ENCODE results near the gene RGMA. TPM values are rescaled to one million over a fixed set of nuclear protein-coding genes. Genes with fewer than 3 reads are reported as not detected.
"Not testable (repeated sequence)": the region's sequence is repeated elsewhere in the genome, so short reads cannot be mapped to it uniquely, and the experiment has no call there.

RGMA gene
- total RNA-seq, 1 experiment from 2014 or later = 0.42 TPM

DNA sequence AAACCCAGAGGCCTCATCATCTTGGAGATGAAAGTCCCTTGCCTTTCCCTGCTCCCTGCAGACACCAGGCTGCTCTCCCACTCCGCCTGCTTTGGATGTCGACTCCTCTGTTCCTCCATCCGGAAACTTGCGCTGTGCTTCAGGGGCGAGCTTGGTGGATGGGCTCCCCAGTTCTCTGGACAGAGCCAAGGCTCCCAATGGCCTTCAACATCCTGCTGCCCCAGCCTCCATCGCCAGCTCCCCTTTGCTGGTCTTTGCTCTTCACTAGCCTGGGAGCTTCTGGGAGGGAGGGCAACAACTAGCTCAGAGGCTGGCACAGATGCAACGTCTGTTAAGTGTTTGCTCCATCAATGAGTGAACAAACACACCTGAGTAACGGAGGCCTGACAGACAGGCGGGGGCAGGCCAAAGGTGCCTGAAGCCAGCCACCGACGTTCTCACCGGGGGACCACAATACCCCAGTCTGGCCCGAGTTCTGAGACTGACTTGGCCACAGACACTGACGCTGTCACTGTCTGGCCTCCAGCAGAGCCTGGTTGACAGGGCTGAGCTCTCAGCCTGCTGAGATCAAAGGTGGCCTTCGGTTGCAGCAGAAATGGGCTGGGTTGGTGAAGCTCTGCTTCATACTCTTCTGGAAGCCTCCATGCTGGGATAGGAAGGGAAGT lies 39.0 kb downstream of the RGMA start:
- no peak for DNase-seq (ENCODE audit: extremely low read depth, low read depth)

DNA sequence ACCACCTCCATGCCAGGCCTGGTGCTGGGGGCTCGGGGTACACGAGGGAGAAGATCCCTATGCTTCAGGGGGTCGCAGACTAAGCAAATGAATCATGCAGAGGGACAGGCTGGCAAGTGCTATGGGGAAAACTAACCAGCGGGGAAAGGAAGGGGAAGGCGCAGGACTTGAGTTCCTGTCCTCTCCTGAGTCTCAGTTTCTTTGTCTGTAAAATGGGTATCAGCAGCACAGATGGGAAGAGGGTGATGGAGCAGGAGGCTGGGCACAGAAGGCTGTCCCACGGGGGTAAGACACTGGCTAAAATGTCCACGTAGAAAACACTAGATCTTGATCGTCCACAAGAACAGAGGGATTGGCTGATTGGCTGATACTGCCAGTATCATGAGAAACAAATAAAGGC lies 39.8 kb downstream of the RGMA start:
- DNase-seq (ENCODE audit: extremely low read depth, low read depth) = no peak

DNA sequence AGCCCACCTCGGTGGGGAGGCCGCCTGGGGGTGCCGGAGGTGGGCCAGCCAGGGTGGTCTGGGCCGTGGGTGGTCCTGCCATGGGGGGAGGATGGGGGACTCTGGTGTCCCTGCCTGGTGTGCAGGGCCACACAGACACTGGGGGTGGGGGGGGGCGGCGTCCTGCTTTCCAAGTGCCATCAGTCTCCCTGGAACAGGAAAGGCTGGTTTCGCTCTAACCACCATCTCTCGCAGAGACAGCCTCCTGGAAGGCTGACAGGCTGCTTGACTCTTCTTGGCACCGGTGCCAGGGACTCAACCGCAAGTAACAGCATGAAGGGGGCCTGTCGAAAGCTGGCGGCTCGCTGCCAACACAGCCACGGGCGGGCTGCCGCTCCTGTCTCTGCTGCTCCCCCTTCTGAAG lies 40.3 kb downstream of the RGMA start:
- DNase-seq (ENCODE audit: extremely low read depth, low read depth) = no peak

DNA sequence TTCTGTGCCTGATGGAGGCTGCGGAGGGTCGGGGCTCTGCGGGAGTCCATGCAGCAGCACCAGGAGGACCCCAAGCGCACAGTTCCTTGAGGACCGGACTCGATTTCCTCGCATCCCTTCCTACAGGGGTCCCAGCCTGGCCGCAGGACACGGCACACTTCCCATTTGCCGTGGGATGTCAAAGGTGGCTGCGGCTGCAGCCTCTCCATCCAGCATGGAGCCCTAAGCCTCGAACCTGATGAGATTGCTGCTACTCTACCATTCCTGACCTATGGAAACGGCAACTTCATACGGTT lies 40.6 kb downstream of the RGMA start:
- no peak for DNase-seq (ENCODE audit: extremely low read depth, low read depth)

DNA sequence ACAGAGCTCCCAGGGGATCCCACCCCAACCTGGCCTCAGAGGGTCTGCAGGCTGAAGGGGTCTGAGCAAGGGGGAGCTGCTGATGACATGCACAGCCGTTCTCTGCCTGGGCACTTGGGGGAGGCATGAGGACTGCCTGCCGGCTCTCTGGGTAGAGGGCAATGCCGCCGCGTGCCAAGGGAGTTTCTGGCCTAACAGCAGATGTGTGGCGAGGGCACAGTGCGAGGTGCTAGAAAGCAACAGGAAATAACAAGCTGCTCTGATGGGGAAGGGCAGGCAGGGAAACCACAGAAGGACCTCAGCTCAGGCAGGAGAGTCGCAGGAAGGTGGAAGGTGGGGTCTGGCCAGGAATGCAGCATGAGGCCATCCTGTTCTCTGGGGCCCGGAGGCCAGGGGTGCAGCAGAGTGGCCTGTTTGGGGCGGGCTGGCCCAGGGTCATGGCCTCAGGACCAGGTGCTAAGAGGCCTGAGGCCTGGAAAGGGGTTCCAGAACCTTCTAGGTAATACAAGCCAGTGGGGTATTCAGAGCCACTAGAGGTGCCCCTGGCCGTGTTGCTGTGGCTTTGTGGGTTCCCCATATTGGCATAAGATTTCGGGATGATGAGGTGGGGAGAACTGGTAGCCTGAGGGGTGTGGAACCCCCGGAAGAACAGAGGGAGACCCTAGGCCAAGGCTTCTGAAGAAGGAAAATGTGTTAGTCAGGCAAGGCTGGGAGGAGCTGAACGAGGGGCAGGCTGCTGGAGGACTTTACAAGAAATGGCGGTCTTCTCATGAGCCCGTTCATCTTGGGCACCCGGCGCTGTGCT lies 41.2 kb downstream of the RGMA start:
- DNase-seq (ENCODE audit: extremely low read depth, low read depth) = no peak

DNA sequence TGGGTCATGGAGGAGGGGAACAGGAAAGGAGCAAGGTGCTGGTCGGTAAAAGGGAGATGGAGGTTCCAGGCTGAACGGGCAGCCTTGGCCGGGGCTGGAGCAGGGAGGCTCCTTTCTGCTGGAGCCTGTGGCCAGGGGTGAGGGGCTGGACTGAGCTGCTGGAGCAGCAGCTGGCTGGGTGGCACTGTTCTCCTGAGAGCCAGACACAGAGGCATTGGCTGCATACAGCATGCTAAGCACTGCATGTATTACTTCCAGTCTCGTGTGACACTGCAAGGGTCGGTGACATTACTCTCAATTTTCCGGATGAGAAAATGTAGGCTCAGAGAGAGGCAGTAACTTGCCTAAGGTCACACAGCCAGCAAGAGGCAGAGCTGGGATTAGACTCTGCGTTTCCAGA lies 42.3 kb downstream of the RGMA start:
- DNase-seq (ENCODE audit: extremely low read depth, low read depth) = no peak

DNA sequence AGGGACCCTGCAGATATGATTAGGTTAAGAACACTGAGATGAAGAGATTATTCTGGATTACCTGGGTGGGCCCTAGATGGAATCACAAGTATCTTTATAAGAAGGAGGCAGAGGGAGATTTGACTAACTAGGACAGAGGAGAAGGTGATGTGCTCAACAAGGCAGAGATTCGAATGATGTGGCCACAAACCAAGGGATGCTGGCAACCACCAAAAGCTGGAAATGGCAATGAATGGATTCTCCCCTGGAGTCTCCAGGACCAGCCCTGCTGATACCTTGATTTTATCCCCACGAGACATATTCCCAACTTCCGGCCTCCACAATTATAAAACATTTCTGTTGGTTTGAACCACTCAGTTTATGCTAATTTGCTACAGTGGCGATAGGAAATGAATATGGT lies 42.9 kb downstream of the RGMA start:
- no peak for DNase-seq (ENCODE audit: extremely low read depth, low read depth)

DNA sequence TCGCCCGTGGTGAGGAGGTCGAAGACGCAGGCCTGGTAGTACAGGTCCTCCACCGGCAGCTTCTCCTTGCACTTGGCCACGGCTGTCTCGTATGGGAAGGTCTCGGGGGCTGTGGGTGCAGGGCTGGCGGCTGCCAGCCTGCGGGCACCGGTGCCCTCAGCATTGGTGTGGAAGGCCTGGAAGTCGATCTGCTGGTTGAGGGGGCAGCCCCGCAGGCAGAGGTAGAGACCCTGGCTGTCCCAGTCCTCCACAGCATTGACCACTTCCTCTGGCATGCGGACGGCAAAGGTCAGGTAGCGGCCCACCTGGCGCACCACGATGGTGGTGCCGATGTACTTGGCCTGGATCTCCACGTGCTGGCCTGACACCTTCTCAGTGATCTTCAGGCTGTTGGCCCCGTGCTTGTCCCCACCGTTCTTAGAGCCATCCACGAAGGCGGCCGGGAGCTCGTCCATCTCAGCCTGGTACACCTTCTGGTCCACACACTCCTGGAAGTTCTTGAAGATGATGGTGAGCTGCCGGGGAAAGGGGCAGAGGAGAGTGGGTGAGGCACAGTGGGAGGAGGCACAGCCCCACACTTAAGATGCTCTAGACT lies 43.7 kb downstream of the RGMA start:
- no peak for DNase-seq (ENCODE audit: extremely low read depth, low read depth)

DNA sequence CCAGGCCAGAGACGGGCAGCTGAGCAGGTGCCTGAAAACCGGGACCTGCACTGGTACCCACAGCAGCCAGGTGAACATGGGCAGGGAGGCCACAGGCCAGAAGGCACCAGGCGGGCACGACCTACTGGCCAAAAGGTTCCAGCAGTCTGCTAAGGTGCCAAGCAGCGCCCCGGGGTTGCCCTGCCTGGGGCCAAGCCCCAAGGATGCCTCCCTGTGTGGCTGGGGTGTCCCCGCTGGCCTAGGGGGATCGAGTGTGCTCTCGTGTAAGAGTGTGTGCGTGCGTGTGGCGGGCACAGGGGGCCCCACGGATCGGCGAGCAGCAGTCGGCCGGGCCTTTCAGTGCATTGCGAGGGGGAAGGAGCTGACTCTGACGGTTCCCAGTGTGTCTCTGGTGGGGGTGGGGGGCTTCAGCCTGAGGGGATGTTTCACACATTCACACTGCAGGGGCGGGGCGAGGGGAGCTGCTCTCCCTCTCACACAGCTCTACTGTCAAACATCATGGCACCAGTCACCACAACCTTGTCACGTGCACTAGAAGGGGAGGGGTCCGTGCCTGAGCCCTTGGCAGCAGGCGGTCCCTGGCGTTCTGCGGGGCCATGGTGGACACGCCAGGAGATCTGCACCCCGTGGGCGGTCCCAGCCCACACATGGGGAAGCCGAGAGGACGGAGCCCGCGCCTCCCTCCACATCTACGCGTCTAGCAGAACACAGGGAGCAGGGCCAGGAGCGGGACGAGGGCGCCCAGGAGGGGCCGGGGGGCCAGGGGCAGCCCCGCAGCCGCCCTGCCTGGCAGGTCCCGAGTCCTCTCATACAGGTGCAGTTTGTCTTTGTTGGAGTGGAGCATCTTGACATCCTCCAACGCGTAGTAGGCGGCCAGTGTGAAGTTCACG lies 44.5 kb downstream of the RGMA start:
- no peak for DNase-seq (ENCODE audit: extremely low read depth, low read depth)

DNA sequence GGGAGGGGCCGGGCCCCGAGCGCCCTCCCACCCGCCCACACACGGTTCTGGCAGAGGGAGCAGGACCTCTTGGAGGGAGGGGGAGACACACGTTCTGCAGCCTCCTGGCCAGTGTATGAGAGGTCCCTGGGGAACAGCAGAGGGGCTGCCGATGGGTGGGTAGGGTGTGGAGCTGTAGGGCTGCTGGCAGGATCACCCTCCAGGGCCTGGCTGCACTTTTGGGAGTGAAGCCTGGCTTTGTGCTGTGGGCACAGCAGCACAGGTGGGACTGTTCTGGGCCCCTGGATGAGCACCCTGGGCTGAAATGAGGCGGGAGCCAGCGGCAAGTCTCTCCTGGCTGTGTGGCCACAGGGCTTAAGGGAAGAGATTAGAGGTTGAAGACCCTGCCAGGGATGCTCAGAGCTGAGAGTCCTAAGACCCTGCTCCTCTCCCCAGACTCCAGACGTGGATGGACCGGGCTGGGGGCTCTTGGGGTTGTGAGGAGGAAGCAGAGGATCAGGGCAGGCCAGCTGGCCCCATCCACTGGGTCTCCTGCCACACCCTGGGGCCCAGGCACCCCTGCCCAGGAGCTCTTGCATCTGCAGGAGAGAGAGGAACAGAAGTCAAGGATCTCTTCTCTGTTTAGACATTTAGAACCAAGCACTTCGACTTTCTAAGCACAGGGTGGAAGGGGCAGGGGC lies 45.2 kb downstream of the RGMA start:
- DNase-seq (ENCODE audit: extremely low read depth, low read depth) = no peak

DNA sequence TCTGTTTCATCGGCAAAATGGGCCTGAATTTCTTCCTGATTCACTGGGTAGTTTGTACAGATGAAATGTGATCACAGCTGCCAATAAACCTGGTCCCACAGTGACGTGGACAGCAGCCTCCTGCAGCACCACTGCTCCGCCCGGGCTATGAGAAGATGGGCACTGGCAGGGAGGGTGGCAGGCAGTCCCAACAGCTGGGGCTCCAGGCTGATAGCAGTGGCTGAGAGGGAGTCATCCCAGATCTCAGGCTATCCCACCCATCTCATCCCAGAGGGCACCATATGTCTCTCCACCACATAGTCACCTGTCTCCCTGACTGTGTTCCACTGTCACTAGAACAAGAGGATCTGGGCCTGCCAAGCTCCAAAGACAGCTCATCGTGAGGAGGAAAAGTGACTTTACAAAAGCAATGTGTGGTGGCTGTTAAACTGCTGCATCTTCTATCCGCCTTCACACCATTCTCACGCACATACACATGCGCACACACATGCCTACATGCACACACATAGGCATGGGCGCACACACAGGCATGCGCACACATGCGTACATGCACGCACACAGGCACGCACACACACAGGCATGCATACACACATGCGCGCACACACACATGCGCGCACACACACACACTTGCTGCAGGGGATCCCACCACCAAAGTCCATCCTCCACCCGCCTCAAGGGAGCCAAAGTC lies 46.2 kb downstream of the RGMA start:
- DNase-seq (ENCODE audit: extremely low read depth, low read depth) = no peak

DNA sequence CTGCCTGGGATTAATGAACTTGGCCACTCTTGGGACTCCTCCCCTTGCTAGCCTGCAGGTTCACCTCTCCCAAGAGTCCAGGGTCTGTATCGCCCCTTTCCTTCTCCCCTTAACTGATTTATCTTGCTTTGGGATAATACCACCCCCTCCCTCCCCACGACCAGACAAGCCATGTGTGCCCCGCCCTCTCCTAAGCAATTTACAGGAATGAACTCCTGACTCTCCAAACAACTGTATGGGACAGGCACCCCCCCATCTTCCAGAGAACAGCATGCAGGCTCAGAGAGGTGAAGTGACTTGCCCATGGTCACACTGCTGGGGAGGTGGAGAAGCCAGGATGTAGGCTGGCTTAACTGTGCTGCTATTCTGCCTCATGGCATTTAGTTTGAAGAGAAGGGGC lies 46.8 kb downstream of the RGMA start:
- DNase-seq (ENCODE audit: extremely low read depth, low read depth) = no peak

DNA sequence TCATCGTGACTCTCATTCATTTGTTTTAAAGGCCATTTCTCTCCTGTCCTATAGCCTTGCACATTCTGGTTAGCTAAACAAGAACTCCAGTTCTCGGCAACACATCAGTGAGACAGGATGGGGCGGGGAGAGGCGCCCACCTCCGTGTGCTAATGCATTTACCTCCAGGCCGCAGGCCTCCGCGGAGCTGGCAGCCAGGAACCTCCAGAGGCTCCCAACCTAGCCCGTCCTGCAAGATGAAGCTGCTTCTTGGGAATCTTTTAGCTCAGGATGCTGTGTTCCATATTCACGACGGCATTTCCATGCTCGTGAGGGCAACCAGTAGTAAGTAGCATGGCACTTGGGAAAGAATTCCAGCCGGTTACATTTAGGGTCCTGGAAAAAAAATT lies 47.9 kb downstream of the RGMA start:
- no peak for DNase-seq (ENCODE audit: extremely low read depth, low read depth)

DNA sequence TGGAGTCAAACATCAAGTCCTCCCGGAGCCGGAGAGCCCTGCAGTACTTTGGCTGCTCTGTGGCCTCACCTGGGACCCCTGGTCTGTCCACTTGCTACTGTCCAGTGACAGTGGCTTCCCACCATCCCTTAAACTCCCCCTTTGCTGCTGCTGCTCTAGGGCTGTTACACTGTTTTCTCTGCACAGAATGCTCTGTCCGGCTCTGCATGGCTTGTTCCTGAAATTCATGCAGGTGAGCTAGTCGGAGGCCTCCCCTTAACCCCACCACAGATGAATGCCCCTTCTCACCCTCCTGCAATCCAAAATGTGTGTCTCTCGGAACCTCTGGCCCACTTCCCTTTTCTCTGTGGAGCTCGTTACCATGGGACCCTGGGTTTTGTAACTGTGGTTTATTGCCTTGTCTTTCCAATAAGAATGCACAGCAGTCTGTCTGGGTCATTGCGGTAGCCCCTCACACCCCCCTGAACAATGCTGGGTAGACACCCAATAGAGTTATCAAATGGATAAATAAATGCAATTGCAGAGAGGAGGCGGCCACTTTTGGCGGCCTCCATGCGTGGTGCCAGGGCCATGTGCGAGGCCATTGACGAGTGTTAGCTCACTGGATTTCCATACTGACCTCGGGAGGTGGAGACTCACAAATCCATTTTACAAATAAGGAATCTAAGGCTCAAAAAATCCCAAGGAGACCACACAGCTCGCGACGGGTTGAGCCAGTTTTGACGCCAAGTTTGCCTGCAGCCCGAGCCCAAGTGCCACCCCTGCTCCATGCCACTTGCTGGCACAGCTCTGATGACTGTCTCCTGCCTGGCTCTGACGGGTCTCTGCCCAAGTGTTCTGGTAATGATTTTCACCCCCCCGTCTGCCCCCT lies 48.5 kb downstream of the RGMA start:
- DNase-seq (ENCODE audit: extremely low read depth, low read depth) = no peak

DNA sequence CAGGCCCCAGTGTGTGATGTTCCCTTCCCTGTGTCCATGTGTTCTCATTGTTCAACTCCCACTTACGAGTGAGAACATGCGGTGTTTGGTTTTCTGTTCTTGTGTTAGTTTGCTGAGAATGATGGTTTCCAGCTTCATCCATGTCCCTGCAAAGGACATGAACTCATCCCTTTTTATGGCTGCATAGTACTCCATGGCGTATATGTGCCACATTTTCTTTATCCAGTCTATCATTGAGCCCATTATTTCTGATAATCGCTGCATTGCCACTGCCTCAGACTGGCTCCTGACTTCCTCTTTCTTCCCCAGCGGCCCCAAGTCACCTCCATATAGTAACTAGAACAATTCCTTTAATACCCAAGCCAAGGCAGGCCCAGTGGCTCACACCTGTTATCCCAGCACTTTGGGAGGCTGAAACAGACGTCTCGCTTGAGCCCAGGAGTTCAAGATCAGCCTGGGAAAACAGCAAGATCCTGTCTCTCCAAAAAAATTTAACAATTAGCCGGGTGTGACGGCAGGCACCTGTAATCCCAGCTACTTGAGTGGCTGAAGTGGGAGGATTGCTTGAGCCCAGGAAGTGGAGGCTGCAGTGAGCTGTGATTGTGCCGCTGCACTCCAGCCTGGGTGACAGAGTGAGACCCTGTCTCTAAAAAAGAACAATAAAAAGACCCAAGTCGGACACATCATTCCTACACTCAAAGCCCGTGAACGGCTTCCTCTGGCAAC lies 49.3 kb downstream of the RGMA start:
- DNase-seq (ENCODE audit: extremely low read depth, low read depth) = not testable (repeated sequence)

DNA sequence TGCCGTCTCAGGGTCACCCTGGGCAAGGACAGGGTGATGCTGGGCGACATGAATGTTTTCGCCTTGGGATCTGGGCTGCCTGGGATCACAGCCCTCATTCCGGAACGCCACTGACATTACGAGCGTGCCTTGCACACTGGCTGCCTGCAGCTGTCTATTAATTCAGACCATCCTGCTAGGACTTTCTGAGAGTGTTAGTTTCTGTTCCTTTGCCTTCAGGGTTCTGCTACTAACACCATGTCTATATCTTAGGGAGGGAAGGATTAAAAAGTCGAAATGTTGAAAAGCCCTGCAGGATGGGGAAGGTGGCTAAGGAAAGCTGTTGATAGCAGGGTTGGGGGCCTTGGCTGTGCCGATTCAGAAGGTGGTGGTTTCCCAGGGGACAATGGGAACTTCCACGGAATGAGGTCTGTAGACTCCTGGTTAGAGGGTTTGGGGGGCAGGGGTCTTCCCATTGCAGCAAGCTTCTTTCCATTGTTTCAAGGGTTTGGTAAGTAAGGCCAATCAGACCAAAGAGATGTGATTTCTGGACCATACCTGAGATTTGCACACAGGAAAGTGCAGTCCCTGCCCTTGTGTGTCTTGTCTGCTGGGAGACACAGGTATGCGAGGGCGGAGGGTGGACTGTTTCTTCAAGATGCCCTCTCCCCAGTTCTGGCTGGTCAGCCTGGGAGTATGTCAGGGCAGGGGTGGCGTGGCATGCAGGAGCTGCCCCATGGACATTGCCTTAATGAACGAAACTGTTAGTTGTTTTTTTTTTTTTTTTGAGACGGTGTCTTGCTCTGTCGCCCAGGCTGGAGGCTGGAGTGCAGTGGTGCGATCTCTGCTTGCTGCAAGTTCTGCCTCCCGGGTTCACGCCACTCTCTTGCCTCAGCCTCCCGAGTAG lies 50.9 kb downstream of the RGMA start:
- no peak for DNase-seq (ENCODE audit: extremely low read depth, low read depth)

All from NCI-H460 (cell line).